ENCODE data around the gene MEP1A. TPM values are rescaled to one million over a fixed set of nuclear protein-coding genes. Genes with fewer than 3 reads are reported as not detected.
A peak's percentile ranks its signal among the peaks of the same experiment; 100 is the strongest.
"Not testable (repeated sequence)": the region's sequence is repeated elsewhere in the genome, so short reads cannot be mapped to it uniquely, and the experiment has no call there.

Gene MEP1A
- total and polyA plus RNA-seq, 2 of the 13 experiments (the other 11 are each of a cell fraction or from before 2014, with no cell fraction given), result 0.24 to 0.83 TPM

DNA sequence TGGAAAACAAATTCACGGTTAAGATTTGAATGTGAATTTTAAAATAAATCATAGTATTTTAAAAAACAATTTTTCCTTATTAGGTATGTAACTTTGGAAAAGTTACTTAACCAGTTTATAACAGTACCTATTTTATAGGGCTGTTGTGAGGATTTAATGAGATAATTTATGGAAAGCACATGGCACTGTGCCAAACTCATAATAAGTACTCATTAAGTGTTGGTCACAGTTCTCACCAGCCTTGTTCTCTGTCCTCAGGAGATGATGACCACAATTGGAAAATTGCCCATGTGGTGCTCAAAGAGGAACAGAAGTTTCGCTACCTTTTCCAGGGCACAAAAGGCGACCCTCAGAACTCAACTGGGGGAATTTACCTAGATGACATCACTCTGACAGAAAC is 39.6 kb downstream of the MEP1A start:
- Histone ChIP-seq H2AFZ (ENCODE audit: low read length) (no peak overlapping the region), H3K36me3 (replicated peaks in 1 of 2; ENCODE audit: control insufficient read depth in 1 of 2, insufficient read depth in 2 of 2, low read length in 2 of 2) (no peaks in the 10 kb centered on the region), H3K27me3 (ENCODE audit: control insufficient read depth in 1 of 2, insufficient read depth in 2 of 2, low read length in 2 of 2) (no peaks in the 10 kb centered on the region), H3K27ac (ENCODE audit: extremely low read length, insufficient read depth, low read length) (no peak overlapping the region), H3K9ac (ENCODE audit: insufficient read depth, low read depth, low read length) (no peak overlapping the region), H3K4me3 (replicated peaks in 1 of 3; ENCODE audit: insufficient read depth in 1 of 3, low read depth in 2 of 3, low read length in 3 of 3) (no peak overlapping the region), H3K4me1 (ENCODE audit: insufficient read depth, low read length) (no peaks in the 10 kb centered on the region), H4K20me1 (ENCODE audit: insufficient read depth, low read length) (no peaks in the 10 kb centered on the region), H3K9me3 (ENCODE audit: low read length) (no peaks in the 10 kb centered on the region), H3K79me2 (ENCODE audit: insufficient read depth, low read length) (no peaks in the 10 kb centered on the region), H3K4me2 (ENCODE audit: low read depth, low read length) (no peak overlapping the region)
- intact Hi-C loops (cut with micrococcal nuclease; ENCODE audit: unreplicated experiment) (no loop called here), in situ Hi-C loops (cut with HindIII; ENCODE audit: extremely low pct_ligation_motif_present, low pct_unique_long_range_greater_than_20kb) (no loop called here)
- FAIRE-seq (no peak), ATAC-seq (no peak), DNase-seq (ENCODE audit: low spot score) (no peak)
- BruUV-seq (replicated peaks), result no TSS peak
- CTCF ChIA-PET (ENCODE audit: low intra/inter-chr PET ratio, low total read pairs), result no interaction called here
- TF ChIP-seq, protein P1, sequence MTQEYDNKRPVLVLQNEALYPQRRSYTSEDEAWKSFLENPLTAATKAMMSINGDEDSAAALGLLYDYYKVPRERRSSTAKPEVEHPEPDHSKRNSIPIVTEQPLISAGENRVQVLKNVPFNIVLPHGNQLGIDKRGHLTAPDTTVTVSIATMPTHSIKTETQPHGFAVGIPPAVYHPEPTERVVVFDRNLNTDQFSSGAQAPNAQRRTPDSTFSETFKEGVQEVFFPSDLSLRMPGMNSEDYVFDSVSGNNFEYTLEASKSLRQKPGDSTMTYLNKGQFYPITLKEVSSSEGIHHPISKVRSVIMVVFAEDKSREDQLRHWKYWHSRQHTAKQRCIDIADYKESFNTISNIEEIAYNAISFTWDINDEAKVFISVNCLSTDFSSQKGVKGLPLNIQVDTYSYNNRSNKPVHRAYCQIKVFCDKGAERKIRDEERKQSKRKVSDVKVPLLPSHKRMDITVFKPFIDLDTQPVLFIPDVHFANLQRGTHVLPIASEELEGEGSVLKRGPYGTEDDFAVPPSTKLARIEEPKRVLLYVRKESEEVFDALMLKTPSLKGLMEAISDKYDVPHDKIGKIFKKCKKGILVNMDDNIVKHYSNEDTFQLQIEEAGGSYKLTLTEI (CRISPR knock-in tag; conservative IDR thresholded peaks at IDR 0.05), result no peak
- TF ChIP-seq SALL1 (CRISPR knock-in tag; IDR thresholded peaks at IDR 0.05), result no peak
- POLR2A ChIA-PET, result no interaction called here
- WGBS (ENCODE audit: low lambda C conversion rate), result 40% methylated on average over 3 of the region's 3 CpGs

DNA sequence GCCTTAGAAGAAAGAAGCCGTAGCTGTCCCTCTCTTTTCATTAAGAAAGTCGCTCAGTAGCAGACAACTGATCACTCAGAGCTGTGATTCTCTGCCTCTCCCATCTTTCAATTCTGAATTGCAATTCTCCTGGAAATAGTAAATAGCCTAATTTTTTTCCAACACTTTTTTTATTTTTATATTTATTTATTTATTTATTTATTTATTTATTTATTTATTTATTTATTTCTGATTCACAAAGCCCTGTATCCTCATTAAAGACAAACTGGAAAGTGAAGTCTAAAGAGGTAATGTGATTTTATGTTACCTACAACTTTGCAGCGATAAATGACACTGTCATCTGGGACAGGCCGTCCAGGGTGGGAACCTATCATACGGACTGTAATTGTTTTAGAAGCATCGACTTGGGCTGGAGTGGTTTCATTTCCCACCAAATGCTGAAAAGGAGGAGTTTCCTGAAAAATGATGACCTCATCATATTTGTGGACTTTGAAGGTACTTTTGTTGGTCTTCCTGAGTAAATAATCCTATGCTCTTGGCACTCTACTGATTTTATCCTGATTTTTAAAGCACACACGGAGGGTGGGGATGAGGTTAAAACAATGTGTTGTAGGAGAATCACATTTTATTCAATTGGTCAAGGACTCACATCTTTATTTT is 41.2 kb downstream of the MEP1A start:
- 47% methylated on average over 7 of the region's 7 CpGs for WGBS (ENCODE audit: low lambda C conversion rate)
- CTCF ChIA-PET (ENCODE audit: low intra/inter-chr PET ratio, low total read pairs), result not testable (repeated sequence)

DNA sequence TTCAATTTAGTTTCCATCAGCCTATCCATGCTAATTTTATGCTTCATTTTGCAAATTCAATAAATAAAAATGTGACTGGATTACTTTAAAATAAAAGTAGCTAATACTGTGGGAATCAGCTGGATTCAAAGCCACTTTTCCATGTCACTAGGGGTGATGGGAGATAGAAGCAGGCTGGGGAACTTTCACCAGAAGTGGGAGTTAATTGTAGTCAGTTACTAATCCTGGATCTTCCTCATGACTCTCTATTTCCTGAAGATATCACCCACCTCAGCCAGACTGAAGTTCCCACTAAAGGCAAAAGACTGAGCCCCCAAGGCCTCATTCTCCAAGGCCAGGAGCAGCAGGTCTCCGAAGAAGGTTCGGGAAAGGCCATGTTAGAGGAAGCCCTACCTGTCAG is 41.8 kb downstream of the MEP1A start:
- POLR2A ChIA-PET; H4K20me1 ChIP-seq (ENCODE audit: insufficient read depth, low read length); H3K79me2 ChIP-seq (ENCODE audit: insufficient read depth, low read length); in situ Hi-C loops (cut with HindIII; ENCODE audit: extremely low pct_ligation_motif_present, low pct_unique_long_range_greater_than_20kb); H3K4me1 ChIP-seq (ENCODE audit: insufficient read depth, low read length); H3K9ac ChIP-seq (ENCODE audit: insufficient read depth, low read depth, low read length); FAIRE-seq; CTCF ChIA-PET (ENCODE audit: low intra/inter-chr PET ratio, low total read pairs); BruUV-seq (replicated peaks); H3K27me3 ChIP-seq (ENCODE audit: control insufficient read depth in 1 of 2, insufficient read depth in 2 of 2, low read length in 2 of 2); H3K4me2 ChIP-seq (ENCODE audit: low read depth, low read length); DNase-seq (ENCODE audit: low spot score); H3K36me3 ChIP-seq (replicated peaks in 1 of 2; ENCODE audit: control insufficient read depth in 1 of 2, insufficient read depth in 2 of 2, low read length in 2 of 2); H3K27ac ChIP-seq (ENCODE audit: extremely low read length, insufficient read depth, low read length); H3K4me3 ChIP-seq (replicated peaks in 1 of 3; ENCODE audit: insufficient read depth in 1 of 3, low read depth in 2 of 3, low read length in 3 of 3); H3K9me3 ChIP-seq (ENCODE audit: low read length); H2AFZ ChIP-seq (ENCODE audit: low read length); ATAC-seq: not testable (repeated sequence)
- 69% methylated on average over 2 of the region's 2 CpGs for WGBS (ENCODE audit: low lambda C conversion rate)
- intact Hi-C loops (cut with micrococcal nuclease; ENCODE audit: unreplicated experiment), result loop anchor here (5.0 kb wide), 1 partner anchor 937 kb away; no protein-coding TSS in a partner anchor

More for the DNA sequence above, 41.2 kb downstream of the MEP1A start:
- H4K20me1 ChIP-seq (ENCODE audit: insufficient read depth, low read length); H2AFZ ChIP-seq (ENCODE audit: low read length); FAIRE-seq; intact Hi-C loops (cut with micrococcal nuclease; ENCODE audit: unreplicated experiment); in situ Hi-C loops (cut with HindIII; ENCODE audit: extremely low pct_ligation_motif_present, low pct_unique_long_range_greater_than_20kb); H3K9ac ChIP-seq (ENCODE audit: insufficient read depth, low read depth, low read length); H3K36me3 ChIP-seq (replicated peaks in 1 of 2; ENCODE audit: control insufficient read depth in 1 of 2, insufficient read depth in 2 of 2, low read length in 2 of 2); H3K79me2 ChIP-seq (ENCODE audit: insufficient read depth, low read length); H3K27me3 ChIP-seq (ENCODE audit: control insufficient read depth in 1 of 2, insufficient read depth in 2 of 2, low read length in 2 of 2); DNase-seq (ENCODE audit: low spot score); POLR2A ChIA-PET; H3K4me3 ChIP-seq (replicated peaks in 1 of 3; ENCODE audit: insufficient read depth in 1 of 3, low read depth in 2 of 3, low read length in 3 of 3); H3K4me1 ChIP-seq (ENCODE audit: insufficient read depth, low read length); H3K27ac ChIP-seq (ENCODE audit: extremely low read length, insufficient read depth, low read length); H3K9me3 ChIP-seq (ENCODE audit: low read length); H3K4me2 ChIP-seq (ENCODE audit: low read depth, low read length); BruUV-seq (replicated peaks); ATAC-seq; TF ChIP-seq ATF7 (CRISPR knock-in tag; IDR thresholded peaks at IDR 0.05): not testable (repeated sequence)
- TF ChIP-seq MAFK (conservative IDR thresholded peaks at IDR 0.05 in 1 of 2, IDR thresholded peaks at IDR 0.05 in 1 of 2; ENCODE audit: low read length in 2 of 2) (peak; percentile 98 to 99), ATF7 (IDR thresholded peaks at IDR 0.05) (peak; percentile 26; the same call in 1 of the 2 replicates), MAFF (IDR thresholded peaks at IDR 0.05; ENCODE audit: low read depth, low read length) (peak; percentile 99)

All from HepG2 (cell line).